Esophagus squamous epithelium (tissue), 5 donors: Measurements from ENCODE around the gene ZNF428. TPM values are rescaled to one million over a fixed set of nuclear protein-coding genes. Genes with fewer than 3 reads are reported as not detected.
"Not testable (repeated sequence)": the region's sequence is repeated elsewhere in the genome, so short reads cannot be mapped to it uniquely, and the experiment has no call there.

Experiments
- DNase-seq: peaks from one replicate; lab custom pipeline; 2025; lab: John Stamatoyannopoulos, UW
- H3K27ac ChIP-seq, 4 donors: fragments of 200-600 bp; sonication (generic); one replicate each; pipeline ENCODE4 v1.5.1; 2016 to 2019; ENCODE audit warnings: mild to moderate bottlenecking in 1 of 4
- H3K27me3 ChIP-seq, 4 donors: fragments of 200-600 bp; sonication (generic); 1 replicate in 3 of 4; 2 replicates in 1 of 4; pipeline versions ENCODE4 v1.5.1 to v1.6.0; 2017 to 2021; ENCODE audit warnings: antibody characterized with exemption in 1 of 4
- H3K36me3 ChIP-seq, 3 donors: fragments of 200-600 bp; sonication (generic); one replicate each; pipeline ENCODE4 v1.5.1; 2016 to 2019
- H3K4me1 ChIP-seq, 3 donors: fragments of 200-600 bp; sonication (generic); one replicate each; pipeline ENCODE4 v1.5.1; 2017 to 2019
- H3K4me3 ChIP-seq, 4 donors: fragments of 200-600 bp; sonication (generic); 1 replicate in 3 of 4; 2 replicates in 1 of 4; pipeline ENCODE4 v1.5.1; 2016 to 2019; ENCODE audit warnings: mild to moderate bottlenecking in 2 of 4, moderate library complexity in 1 of 4
- H3K9me3 ChIP-seq, 3 donors: fragments of 200-600 bp; sonication (generic); one replicate each; pipeline ENCODE4 v1.5.1; 2016 to 2019
- CTCF ChIP-seq, 6 experiments: fragments of 450-650 bp in 4 of 6; fragments of 200-600 bp in 2 of 6; sonication (generic) in 2 of 6; IDR thresholded peaks; one replicate each; pipeline ENCODE4 v1.5.1; 2016 to 2019; ENCODE audit warnings: antibody characterized with exemption in 6 of 6, mild to moderate bottlenecking in 4 of 6, moderate library complexity in 4 of 6
- POLR2A ChIP-seq, 4 donors: fragments of 450-650 bp; IDR thresholded peaks; one replicate each; pipeline ENCODE4 v1.6.1; 2017; ENCODE audit warnings: antibody characterized with exemption in 4 of 4, mild to moderate bottlenecking in 4 of 4, moderate library complexity in 3 of 4
- WGBS, 2 donors: methylation state at CpG; one replicate each; pipeline ENCODE4 v1.1.5; 2018; 5-methylcytosine and 5-hydroxymethylcytosine counted together
- intact Hi-C: fragments of 100-400 bp; cut with DNase I; formaldehyde crosslinking; loops from one replicate; pipeline ENCODE4 v1.15.0; 2022
- total RNA-seq, 4 donors: library from RNA; depleted of rRNA; stranded (reverse); fragments of >200 nt; gene quantifications; one replicate each; pipeline ENCODE4 v1.1.0, GENCODE V29; 2016
- donor health status: DM: yes; HTN: yes; CAD: no.

ZNF428 gene
- total RNA-seq, 4 donors from 2014 or later, result 7.9 to 19.3 (median 11.8) TPM

- H3K9me3 ChIP-seq, result no peaks in the 10 kb centered on the region
- no peak for TF ChIP-seq CTCF (IDR thresholded peaks at IDR 0.05)
- TF ChIP-seq POLR2A (IDR thresholded peaks at IDR 0.05), result no peak
- H3K4me1 ChIP-seq, result peaks cover 13 to 58% (median 20%) of the 10 kb centered on the region in 3 donors
- no peak overlapping the region for H3K27ac ChIP-seq
- H3K4me3 ChIP-seq, result peak overlapping the region in 3 of 4 donors; percentile 63 to 80 (median 75)
- no peaks in the 10 kb centered on the region for H3K36me3 ChIP-seq
- intact Hi-C loops, result no loop called here
- WGBS, 2 donors, result 72 to 75% methylated on average over 12 to 13 of the region's 13 CpGs
- H3K27me3 ChIP-seq, result peaks cover 0 to 20% (median 0%) of the 10 kb centered on the region in 4 donors
- DNase-seq, result no peak
These were observed 19.0 kb upstream of the ZNF428 start for GRCh38 chr19:43638214-43638994.

GRCh38 chr19:43636121-43636683 lies 16.8 kb upstream of the ZNF428 start:
- no peak for DNase-seq

GRCh38 chr19:43635561-43635940 lies 16.1 kb upstream of the ZNF428 start:
- H3K4me1 ChIP-seq, result peaks cover 11 to 55% (median 20%) of the 10 kb centered on the region in 3 donors
- peaks cover 0 to 17% (median 0%) of the 10 kb centered on the region in 4 donors for H3K27me3 ChIP-seq
- H3K27ac ChIP-seq, result peak overlapping the region in 1 of 4 donors; percentile 9
- H3K36me3 ChIP-seq, intact Hi-C loops, DNase-seq, H3K9me3 ChIP-seq, H3K4me3 ChIP-seq: not testable (repeated sequence)
- WGBS, 2 donors, result 0 to 77% methylated on average over 1 to 2 of the region's 2 CpGs

More at GRCh38 chr19:43636121-43636683, 16.8 kb upstream of the ZNF428 start:
- no peak overlapping the region for H3K4me3 ChIP-seq
- TF ChIP-seq POLR2A (IDR thresholded peaks at IDR 0.05) (no peak), CTCF (IDR thresholded peaks at IDR 0.05) (no peak)
- H3K4me1 ChIP-seq, result peaks cover 13 to 58% (median 20%) of the 10 kb centered on the region in 3 donors
- 57 to 60% methylated on average over 1 to 6 of the region's 14 CpGs for WGBS, 2 donors
- intact Hi-C loops, result no loop called here
- H3K27ac ChIP-seq, result peak overlapping the region in 1 of 4 donors; percentile 9
- H3K9me3 ChIP-seq, result no peaks in the 10 kb centered on the region
- H3K27me3 ChIP-seq, result peaks cover 0 to 20% (median 0%) of the 10 kb centered on the region in 4 donors
- no peaks in the 10 kb centered on the region for H3K36me3 ChIP-seq

GRCh38 chr19:43634872-43635560 lies 15.6 kb upstream of the ZNF428 start:
- TF ChIP-seq POLR2A (IDR thresholded peaks at IDR 0.05) (no peak), CTCF (IDR thresholded peaks at IDR 0.05) (no peak)
- intact Hi-C loops, result no loop called here
- Histone ChIP-seq H3K27me3 (peaks cover 0 to 11% (median 0%) of the 10 kb centered on the region in 4 donors), H3K36me3 (no peaks in the 10 kb centered on the region), H3K4me3 (peak overlapping the region in 1 of 4 donors; percentile 40), H3K27ac (peak overlapping the region in 2 of 4 donors; percentile 7 to 11), H3K4me1 (peaks cover 5 to 50% (median 15%) of the 10 kb centered on the region in 3 donors), H3K9me3 (no peaks in the 10 kb centered on the region)
- WGBS, 2 donors, result 26 to 44% methylated on average over 6 to 17 of the region's 17 CpGs
- no peak for DNase-seq

- peaks cover 3 to 48% (median 15%) of the 10 kb centered on the region in 3 donors for H3K4me1 ChIP-seq
- H3K27me3 ChIP-seq, result peaks cover 0 to 10% (median 0%) of the 10 kb centered on the region in 4 donors
- peak overlapping the region in 1 of 4 donors; percentile 40 for H3K4me3 ChIP-seq
- intact Hi-C loops, result no loop called here
- 0 to 20% methylated on average over 4 of the region's 5 CpGs for WGBS, 2 donors
- no peak for DNase-seq
- peak overlapping the region in 2 of 4 donors; percentile 7 to 11 for H3K27ac ChIP-seq
- H3K9me3 ChIP-seq, result no peaks in the 10 kb centered on the region
- H3K36me3 ChIP-seq, result no peaks in the 10 kb centered on the region
- no peak for TF ChIP-seq POLR2A (IDR thresholded peaks at IDR 0.05)
- TF ChIP-seq CTCF (IDR thresholded peaks at IDR 0.05), result no peak
These were observed 15.1 kb upstream of the ZNF428 start for GRCh38 chr19:43634506-43634871.
